ENCODE results near the gene TNXB.
"Not testable (repeated sequence)": the region's sequence is repeated elsewhere in the genome, so short reads cannot be mapped to it uniquely, and the experiment has no call there.

The TNXB gene

DNA sequence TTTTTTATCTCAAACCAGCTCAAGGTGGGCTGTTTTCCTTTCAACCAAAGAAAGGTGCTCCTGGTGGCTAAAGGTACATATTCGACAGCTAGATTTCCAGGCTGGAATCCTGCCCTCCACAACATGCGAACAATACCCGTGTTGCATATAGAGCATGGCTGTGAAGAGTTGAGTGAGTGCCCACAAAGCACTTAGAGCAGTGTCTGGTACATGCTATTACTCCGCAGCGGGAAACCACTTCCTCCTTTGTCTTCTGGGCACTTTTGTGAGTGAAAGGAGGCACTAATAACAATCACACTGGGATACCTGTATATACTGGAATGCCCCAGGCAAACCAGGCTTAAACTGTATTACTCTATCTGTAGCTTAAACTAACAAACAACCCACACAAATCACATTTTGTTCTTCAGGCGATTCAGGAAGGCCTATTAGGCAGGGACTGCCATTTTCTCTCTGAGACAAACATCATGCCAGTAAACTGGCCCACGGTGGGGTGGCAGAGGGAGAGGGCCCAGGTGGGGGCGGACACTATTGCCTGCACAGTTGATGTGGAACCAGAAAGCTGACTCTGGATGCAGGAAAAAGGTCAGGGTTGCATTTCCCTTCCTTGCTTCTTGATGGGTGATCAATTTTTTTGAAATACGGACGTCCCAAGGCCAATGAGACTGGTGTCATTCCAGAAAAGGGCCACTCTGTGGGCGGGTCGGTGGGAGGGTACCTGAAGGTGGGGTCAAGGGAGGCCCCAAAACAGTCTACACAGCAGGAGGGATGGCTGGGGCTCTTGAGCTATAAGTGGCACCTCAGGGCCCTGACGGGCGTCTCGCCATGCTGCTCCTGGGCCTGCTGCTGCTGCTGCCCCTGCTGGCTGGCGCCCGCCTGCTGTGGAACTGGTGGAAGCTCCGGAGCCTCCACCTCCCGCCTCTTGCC, 71.3 kb downstream of the TNXB start, which contains the start of gene CYP21A2:
TSS of gene CYP21A2 (plus strand) at position 818 of the 927 bp plus-strand sequence. CDS start at position 826, 8 bp downstream.
- not testable (repeated sequence) for DNase-seq

DNA sequence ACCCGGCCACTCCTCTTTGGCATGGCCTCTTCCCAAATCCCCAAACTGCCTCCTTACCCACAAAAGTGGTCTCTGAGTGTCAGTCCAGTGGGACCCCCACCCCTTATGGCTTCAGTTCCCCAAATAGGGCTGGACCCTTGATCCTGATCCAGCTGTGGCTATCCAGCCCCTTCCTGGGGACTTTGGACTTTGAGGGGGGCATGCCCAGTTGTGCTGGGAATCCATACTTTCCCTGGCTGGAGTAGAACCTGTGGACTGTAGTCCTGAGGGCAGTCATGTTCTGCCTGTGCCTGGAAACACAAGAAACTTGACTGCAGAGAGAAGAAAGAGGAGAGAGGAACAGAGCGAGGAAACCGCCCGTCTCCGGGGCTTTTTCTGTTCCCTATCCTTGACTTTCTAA, 72.0 kb downstream of the TNXB start:
- not testable (repeated sequence) for DNase-seq

DNA sequence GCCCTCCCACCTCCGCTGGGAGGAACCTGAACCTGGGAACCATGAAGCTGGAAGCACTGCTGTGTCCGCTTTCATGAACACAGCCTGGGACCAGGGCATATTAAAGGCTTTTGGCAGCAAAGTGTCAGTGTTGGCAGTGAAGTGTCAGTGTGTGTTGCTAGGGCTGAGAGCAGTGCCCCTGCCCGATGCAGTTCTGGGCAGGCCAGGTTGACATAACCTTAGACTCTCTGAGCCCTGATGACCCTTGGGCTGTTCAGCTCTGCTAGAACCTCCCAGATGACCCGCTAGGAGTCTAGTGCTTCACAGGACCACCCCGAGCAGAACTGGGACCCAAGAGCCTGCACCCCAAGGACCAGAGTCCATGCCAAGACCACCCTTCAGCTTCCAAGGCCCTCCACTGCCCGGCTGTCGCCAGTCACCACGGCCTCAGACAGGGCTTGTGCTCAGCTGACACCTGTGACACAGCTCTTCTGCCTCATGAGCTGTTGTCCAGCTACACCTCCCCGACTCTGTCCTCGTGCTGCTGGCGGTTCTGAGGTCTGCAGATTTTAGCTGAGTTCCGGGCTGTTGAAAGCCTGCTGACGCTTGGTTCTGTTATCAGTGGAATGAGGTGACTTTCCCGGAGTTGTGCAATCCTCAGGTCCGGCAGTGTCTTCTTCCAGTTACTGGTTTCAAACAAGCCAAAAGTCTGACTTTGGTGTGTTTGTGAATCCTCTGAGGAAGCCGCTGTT, 73.7 kb downstream of the TNXB start:
- not testable (repeated sequence) for DNase-seq

DNA sequence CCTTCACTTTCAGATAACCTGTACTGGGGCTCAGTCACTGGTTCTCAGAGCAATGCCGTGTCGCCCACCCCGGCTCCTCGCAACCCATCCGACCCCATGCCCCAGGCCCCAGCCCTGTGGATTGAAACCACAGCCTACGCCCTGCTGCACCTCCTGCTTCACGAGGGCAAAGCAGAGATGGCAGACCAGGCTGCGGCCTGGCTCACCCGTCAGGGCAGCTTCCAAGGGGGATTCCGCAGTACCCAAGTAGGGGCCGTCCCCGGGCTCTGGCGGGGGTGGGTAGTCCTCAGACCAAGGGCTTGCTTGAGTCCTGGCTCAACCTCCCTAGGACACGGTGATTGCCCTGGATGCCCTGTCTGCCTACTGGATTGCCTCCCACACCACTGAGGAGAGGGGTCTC, 79.6 kb downstream of the TNXB start:
- DNase-seq: not testable (repeated sequence)

DNA sequence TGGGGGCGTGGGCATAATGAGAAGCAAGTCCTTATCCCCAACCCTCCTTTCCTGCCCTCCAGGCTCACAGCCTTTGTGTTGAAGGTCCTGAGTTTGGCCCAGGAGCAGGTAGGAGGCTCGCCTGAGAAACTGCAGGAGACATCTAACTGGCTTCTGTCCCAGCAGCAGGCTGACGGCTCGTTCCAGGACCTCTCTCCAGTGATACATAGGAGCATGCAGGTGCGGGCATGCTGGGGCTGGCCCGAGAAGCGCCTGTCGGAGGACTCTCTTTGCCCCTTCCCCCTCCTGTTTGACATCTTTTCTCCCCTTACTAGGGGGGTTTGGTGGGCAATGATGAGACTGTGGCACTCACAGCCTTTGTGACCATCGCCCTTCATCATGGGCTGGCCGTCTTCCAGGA, 80.5 kb downstream of the TNXB start:
- DNase-seq: not testable (repeated sequence)

DNA sequence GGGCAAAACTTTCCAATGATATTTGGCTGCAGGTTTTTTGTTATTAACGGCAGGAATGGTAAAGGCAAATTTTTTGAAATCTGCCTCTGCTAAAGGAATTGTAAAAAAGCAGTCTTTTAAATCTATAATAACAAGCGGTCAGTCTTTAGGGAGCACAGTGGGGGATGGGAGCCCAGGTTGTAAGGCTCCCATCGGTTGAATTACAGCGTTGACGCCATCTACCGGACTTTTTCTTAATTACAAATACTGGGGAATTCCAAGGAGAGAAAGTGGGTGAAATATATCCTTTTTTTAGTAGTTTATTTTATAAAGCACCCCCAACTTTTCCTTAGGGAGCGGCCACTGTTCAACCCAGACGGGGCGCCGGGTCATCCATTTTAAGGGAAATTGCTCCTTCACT, 87.0 kb downstream of the TNXB start:
- not testable (repeated sequence) for DNase-seq

DNA sequence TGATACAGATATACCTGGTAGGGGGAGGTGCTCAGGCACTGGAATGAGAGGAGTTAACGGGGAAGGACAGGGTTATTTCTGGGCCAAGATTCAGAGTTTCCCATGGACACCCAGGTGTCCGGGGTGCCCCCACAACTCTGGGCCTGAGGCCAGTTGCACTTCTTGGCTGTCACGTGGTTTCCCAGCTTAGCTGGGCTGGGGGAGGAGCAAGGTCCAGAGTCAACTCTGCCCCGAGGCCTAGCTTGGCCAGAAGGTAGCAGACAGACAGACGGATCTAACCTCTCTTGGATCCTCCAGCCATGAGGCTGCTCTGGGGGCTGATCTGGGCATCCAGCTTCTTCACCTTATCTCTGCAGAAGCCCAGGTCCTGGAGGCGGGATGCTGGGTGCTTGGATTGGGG, 94.6 kb downstream of the TNXB start, which contains the start of gene C4B:
TSS of gene C4B (plus strand) at position 249 of the 400 bp plus-strand sequence. CDS start at position 300, 51 bp downstream.
- not testable (repeated sequence) for DNase-seq

DNA sequence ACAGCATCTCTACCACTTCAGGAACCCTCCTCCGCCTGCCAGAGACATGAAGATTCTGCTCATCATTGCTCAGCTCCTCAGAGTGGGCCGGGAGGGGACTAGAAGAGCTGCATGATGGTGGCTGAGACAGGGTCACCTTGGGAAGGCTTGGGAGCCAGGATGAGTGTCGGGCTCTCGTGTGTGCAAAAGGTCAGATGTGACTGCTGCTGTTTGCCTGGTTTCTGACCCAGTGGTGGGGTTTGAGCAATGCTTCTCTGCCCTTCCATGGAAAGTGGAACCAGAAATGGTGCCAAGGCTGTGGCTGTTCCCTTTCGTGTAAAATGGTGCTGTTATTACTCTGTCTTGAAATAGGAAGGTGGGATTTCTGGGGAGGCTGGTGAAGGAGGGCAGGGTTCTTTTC, 95.4 kb downstream of the TNXB start:
- not testable (repeated sequence) for DNase-seq

DNA sequence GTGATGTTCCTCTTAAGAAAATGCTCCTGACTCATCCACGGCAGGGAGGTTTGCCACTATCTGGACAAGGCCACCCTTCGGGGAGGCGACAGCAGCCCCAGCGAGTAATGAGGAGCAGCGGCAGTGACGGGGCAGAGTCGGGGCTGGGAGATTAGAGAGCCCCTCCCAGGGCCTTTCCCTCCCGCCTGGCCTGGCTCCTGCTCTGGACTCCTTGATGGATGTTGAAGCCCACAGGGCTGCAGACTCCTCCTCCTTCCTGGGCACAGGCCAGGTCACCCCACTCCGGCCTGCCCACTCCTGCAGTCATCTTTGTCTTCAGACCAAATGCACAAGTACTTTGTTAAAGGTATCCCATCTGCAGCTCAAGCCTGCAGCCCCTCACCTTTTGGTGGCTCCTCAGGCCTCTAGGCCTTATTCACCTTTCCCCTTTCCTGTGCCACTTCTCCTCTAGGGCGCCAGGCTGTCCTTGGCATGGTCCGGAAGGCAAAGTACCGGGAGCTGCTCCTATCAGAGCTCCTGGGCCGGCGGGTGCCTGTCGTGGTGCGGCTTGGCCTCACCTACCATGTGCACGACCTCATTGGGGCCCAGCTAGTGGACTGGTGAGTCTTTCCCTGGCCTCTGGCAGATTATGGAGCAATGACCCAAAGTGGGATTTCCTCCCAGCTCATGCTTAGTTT, 96.1 kb downstream of the TNXB start:
- not testable (repeated sequence) for DNase-seq

DNA sequence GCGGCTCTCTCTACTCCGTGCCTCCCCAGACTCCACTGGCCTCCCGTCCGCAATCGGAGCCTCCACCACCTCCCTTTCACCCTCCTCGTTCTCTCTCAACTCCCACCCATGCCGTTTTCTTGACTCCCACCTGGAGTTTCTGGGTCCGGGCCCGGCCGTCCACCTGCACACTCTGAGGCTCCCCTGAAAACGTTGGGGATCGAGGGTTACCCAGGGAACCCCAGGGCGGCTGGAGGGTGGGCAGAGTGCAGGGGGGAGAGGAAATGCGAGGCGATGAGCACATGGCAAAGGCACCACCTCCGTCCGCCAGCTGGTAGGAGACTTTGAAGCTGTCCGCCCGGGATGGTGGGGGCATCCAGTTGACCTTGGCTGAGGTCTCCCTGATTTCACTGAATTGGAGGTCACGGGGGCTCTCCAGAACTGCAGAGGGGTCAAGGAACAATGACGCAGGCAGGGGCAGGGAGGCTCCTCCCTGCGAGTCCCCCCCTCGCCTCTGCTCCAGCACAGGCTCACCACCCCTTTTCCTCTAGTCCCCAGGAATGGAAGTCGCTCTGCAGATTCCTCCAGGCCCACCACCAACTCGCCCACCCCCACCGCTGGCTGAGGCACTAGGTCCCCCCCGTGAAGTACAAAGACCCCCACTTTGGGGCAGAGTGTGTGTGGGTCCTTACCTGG, 98.1 kb downstream of the TNXB start:
- not testable (repeated sequence) for DNase-seq

DNA sequence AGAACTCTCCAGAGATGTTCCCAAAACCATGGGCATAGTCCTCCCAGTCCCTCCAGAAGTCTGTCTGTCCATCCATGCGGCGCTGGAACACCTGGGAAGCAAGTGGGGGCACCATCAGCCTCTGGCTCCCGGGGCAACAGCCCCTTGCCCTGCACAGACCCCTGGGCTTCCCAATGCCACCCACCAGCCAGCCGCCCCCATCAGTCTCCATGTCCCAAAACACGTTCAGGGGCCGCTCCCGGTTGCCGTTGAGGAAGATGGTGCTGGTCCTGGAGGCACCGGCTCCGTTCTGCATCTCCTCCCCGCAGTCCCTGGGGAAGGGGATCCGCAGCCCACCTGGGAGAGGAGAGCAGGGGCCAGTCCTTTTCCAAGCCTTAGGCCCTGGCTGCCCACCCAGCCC, 99.6 kb downstream of the TNXB start:
- not testable (repeated sequence) for DNase-seq

DNA sequence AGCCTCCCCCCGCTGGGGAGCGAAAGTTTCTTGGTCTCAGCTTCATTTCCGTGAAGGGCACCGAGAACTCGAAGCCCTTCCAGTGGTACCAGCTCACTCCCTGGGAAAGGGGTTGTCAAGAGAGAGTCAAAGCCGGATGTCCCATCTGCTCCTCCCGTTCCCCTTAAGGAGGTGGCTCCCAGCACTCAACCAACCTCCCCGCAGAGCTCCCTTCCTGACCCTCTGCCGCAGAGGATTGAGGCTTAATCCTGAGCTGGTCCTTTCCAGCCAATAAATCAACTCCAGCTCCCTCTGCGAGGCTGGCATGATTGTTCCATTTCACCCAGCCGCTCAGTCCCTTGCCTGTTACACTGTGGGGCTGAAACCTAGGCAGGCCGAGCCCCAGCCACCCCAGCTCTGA, 100.5 kb downstream of the TNXB start:
- DNase-seq: not testable (repeated sequence)

DNA sequence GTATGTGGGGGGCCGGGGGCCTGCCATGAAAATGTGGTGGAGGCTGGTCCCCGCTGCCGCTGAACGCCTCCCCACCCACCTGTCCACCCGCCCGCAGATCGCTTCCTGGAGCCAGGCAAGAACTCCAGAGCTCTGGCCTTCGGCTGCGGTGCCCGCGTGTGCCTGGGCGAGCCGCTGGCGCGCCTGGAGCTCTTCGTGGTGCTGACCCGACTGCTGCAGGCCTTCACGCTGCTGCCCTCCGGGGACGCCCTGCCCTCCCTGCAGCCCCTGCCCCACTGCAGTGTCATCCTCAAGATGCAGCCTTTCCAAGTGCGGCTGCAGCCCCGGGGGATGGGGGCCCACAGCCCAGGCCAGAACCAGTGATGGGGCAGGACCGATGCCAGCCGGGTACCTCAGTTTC, 101.1 kb downstream of the TNXB start:
- not testable (repeated sequence) for DNase-seq

DNA sequence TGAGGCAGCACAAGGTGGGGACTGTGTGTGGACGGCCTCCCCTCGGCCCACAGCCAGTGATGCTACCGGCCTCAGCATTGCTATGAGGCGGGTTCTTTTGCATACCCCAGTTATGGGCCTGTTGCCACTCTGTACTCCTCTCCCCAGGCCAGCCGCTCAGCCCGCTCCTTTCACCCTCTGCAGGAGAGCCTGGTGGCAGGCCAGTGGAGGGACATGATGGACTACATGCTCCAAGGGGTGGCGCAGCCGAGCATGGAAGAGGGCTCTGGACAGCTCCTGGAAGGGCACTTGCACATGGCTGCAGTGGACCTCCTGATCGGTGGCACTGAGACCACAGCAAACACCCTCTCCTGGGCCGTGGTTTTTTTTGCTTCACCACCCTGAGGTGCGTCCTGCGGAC, 102.1 kb downstream of the TNXB start:
- not testable (repeated sequence) for DNase-seq

DNA sequence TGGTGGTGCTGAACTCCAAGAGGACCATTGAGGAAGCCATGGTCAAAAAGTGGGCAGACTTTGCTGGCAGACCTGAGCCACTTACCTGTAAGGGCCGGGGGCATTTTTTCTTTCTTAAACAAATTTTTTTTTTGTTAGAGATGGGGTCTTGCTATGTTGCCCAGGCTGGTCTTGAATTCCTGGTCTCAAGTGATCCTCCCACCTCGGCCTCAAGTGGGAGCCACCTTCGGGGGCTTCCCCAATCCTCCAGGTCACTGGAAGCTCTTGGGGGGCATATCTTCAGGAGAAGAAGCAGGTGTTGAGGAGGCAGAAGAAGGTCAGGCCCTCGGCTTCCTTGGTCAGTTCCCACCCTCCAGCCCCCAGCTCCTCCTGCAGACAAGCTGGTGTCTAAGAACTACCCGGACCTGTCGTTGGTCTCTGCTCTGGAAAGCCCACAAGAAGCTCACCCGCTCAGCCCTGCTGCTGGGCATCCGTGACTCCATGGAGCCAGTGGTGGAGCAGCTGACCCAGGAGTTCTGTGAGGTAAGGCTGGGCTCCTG, 103.1 kb downstream of the TNXB start:
- not testable (repeated sequence) for DNase-seq

DNA sequence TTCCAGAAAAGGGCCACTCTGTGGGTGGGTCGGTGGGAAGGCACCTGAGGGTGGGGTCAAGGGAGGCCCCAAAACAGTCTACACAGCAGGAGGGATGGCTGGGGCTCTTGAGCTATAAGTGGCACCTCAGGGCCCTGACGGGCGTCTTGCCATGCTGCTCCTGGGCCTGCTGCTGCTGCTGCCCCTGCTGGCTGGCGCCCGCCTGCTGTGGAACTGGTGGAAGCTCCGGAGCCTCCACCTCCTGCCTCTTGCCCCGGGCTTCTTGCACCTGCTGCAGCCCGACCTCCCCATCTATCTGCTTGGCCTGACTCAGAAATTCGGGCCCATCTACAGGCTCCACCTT, 103.6 kb downstream of the TNXB start:
- DNase-seq: not testable (repeated sequence)

DNA sequence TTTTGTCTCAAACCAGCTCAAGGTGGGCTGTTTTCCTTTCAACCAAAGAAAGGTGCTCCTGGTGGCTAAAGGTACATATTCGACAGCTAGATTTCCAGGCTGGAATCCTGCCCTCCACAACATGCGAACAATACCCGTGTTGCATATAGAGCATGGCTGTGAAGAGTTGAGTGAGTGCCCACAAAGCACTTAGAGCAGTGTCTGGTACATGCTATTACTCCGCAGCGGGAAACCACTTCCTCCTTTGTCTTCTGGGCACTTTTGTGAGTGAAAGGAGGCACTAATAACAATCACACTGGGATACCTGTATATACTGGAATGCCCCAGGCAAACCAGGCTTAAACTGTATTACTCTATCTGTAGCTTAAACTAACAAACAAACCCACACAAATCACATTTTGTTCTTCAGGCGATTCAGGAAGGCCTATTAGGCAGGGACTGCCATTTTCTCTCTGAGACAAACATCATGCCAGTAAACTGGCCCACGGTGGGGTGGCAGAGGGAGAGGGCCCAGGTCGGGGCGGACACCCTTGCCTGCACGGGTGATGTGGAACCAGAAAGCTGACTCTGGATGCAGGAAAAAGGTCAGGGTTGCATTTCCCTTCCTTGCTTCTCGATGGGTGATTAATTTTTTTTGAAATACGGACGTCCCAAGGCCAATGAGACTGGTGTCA, 104.1 kb downstream of the TNXB start:
- not testable (repeated sequence) for DNase-seq

DNA sequence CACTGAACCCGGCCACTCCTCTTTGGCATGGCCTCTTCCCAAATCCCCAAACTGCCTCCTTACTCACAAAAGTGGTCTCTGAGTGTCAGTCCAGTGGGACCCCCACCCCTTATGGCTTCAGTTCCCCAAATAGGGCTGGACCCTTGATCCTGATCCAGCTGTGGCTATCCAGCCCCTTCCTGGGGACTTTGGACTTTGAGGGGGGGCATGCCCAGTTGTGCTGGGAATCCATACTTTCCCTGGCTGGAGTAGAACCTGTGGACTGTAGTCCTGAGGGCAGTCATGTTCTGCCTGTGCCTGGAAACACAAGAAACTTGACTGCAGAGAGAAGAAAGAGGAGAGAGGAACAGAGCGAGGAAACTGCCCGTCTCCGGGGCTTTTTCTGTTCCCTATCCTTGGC, 104.7 kb downstream of the TNXB start:
- DNase-seq: not testable (repeated sequence)

DNA sequence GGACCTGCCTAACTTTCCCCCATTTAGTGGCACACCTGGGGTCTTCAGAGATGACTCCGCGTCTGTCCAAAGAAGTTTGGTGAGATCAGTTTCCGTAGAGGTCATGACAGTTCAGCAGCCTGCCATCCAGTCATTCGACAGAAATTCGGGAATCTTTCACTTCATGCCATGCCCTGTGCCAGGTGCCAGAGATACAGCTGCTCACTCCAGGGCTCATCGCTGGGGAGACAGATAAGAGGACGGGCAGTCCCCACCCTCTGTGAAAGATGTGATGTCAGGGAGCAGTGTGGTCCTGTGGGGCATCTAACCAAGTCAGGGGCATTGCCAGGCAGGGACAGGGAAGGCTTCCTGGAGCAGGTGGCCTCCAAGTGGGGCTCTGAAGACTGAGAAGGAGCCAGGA, 105.8 kb downstream of the TNXB start:
- not testable (repeated sequence) for DNase-seq

DNA sequence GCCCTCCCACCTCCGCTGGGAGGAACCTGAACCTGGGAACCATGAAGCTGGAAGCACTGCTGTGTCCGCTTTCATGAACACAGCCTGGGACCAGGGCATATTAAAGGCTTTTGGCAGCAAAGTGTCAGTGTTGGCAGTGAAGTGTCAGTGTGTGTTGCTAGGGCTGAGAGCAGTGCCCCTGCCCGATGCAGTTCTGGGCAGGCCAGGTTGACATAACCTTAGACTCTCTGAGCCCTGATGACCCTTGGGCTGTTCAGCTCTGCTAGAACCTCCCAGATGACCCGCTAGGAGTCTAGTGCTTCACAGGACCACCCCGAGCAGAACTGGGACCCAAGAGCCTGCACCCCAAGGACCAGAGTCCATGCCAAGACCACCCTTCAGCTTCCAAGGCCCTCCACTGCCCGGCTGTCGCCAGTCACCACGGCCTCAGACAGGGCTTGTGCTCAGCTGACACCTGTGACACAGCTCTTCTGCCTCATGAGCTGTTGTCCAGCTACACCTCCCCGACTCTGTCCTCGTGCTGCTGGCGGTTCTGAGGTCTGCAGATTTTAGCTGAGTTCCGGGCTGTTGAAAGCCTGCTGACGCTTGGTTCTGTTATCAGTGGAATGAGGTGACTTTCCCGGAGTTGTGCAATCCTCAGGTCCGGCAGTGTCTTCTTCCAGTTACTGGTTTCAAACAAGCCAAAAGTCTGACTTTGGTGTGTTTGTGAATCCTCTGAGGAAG, 106.4 kb downstream of the TNXB start:
- not testable (repeated sequence) for DNase-seq

DNA sequence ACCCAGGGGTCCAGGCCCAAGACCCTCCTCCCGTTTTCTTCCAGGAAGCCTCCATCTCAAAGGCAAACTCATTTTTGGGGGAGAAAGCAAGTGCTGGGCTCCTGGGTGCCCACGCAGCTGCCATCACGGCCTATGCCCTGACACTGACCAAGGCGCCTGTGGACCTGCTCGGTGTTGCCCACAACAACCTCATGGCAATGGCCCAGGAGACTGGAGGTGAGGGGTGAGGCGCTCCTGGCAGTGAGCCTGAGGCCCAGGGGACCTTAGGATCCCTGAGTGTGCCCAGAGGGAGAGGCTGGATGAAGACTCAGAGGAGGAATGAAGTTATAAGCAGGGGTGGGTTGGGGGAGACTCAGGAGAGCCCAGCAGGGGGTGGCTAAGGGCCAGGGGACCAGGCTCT, 112.8 kb downstream of the TNXB start:
- DNase-seq: not testable (repeated sequence)

Data from CD4-positive, alpha-beta T cell treated with Interleukin-10 for 1 hour (primary cell).